HG03460 (cell line): ENCODE data around the gene ABHD14A.
"Not testable (repeated sequence)": the region's sequence is repeated elsewhere in the genome, so short reads cannot be mapped to it uniquely, and the experiment has no call there.

Experiments
- ATAC-seq: cut with Tn5 transposase; IDR thresholded peaks from one replicate; pipeline ENCODE4 v1.9.1; 2021; ENCODE audit not compliant: unreplicated experiment

Gene ABHD14A

GRCh38 chr3:51990501-51990971 is 15.7 kb downstream of the ABHD14A start:
- not testable (repeated sequence) for ATAC-seq

GRCh38 chr3:51992017-51992682 is 17.3 kb downstream of the ABHD14A start:
- ATAC-seq, result no peak

- not testable (repeated sequence) for ATAC-seq
Observed at GRCh38 chr3:51993657-51994056, 18.8 kb downstream of the ABHD14A start.

- ATAC-seq, result no peak
Observed at GRCh38 chr3:51994530-51994929, 19.7 kb downstream of the ABHD14A start.

- ATAC-seq, result peak; percentile 78
Observed at GRCh38 chr3:51995346-51996163, 20.7 kb downstream of the ABHD14A start, which contains the start of gene RPL29. Gene RPL29 (minus strand): TSS chr3:51995895. CDS start chr3:51995461, 434 bp downstream.

GRCh38 chr3:51997172-51997571 is 22.3 kb downstream of the ABHD14A start:
- no peak for ATAC-seq

GRCh38 chr3:51997935-51998596 is 23.2 kb downstream of the ABHD14A start:
- ATAC-seq, result no peak

GRCh38 chr3:51998774-51999173 is 23.9 kb downstream of the ABHD14A start:
- ATAC-seq, result no peak

- ATAC-seq, result no peak
Observed at GRCh38 chr3:51999846-52000245, 25.0 kb downstream of the ABHD14A start.

- peak; percentile 74 for ATAC-seq
Observed at GRCh38 chr3:52001443-52001974, 26.6 kb downstream of the ABHD14A start.

GRCh38 chr3:52002748-52003147 is 27.9 kb downstream of the ABHD14A start:
- ATAC-seq, result no peak

- ATAC-seq, result no peak
Observed at GRCh38 chr3:52004163-52004787, 29.4 kb downstream of the ABHD14A start.

- ATAC-seq, result no peak
Observed at GRCh38 chr3:52004906-52005395, 30.1 kb downstream of the ABHD14A start.

- ATAC-seq, result no peak
Observed at GRCh38 chr3:52005571-52005986, 30.7 kb downstream of the ABHD14A start.

- ATAC-seq, result no peak
Observed at GRCh38 chr3:52006017-52006819, 31.4 kb downstream of the ABHD14A start.

- ATAC-seq, result no peak
Observed at GRCh38 chr3:52006820-52007133, 31.9 kb downstream of the ABHD14A start.

- ATAC-seq, result no peak
Observed at GRCh38 chr3:52007291-52007690, 32.4 kb downstream of the ABHD14A start.

GRCh38 chr3:52010431-52010830 is 35.6 kb downstream of the ABHD14A start:
- no peak for ATAC-seq

GRCh38 chr3:52012699-52013098 is 37.8 kb downstream of the ABHD14A start:
- no peak for ATAC-seq
